ENCODE measurements around the gene TNFRSF9. TPM values are rescaled to one million over a fixed set of nuclear protein-coding genes. Genes with fewer than 3 reads are reported as not detected.

The TNFRSF9 gene
- total and polyA plus RNA-seq, 9 of the 15 experiments (the other 6 are each of a cell fraction or from before 2014, with no cell fraction given), result 0.04 to 0.29 (median 0.08) TPM; not detected in 1

DNA sequence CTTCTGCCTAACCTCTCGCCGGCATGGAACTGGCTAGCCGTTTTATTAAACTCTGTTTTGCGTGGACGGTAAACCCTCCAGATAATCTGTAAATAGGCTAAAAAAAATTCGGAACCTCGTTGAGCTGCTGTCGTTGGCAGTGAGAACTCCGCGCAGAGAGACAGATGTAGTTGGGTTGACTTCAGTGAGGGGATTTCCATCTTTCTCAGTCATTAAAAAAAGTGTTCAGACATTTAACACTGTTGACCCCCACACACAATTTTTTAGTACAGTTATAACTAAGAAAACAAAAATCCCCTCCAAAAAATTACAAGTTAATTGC lies 21.3 kb upstream of the TNFRSF9 start:
- FAIRE-seq (peak; percentile 37), DNase-seq (ENCODE audit: extremely low read depth in 1 of 4, low spot score in 3 of 4) (no peak), ATAC-seq (peak; percentile 2)
- no peaks in the 10 kb centered on the region for H3K27me3 ChIP-seq (ENCODE audit: control insufficient read depth in 2 of 2, insufficient read depth in 2 of 2, low read length in 2 of 2)
- peak overlapping the region; percentile 82 for H2AFZ ChIP-seq (ENCODE audit: low read depth, low read length)
- H3K36me3 ChIP-seq (ENCODE audit: control insufficient read depth, insufficient read depth, low read length), result peaks cover 45% of the 10 kb centered on the region
- intact Hi-C loops (cut with micrococcal nuclease) (no loop called here), in situ Hi-C loops (cut with MboI) (no loop called here)
- no peaks in the 10 kb centered on the region for H4K20me1 ChIP-seq (replicated peaks; ENCODE audit: control insufficient read depth, insufficient read depth, low read length)
- peaks cover 64% of the 10 kb centered on the region for H3K79me2 ChIP-seq (ENCODE audit: control insufficient read depth, insufficient read depth, low read length)
- H3K4me3 ChIP-seq, result peak overlapping the region; percentile 72
- peak overlapping the region; percentile 89 for H3K4me2 ChIP-seq (ENCODE audit: insufficient read depth, low read length)
- WGBS (ENCODE audit: insufficient coverage, low coverage, missing lambda C conversion rate), result under 1% methylated on average over 10 of the region's 10 CpGs
- POLR2A ChIA-PET, result interaction anchor here (0.5 to 1.2 kb wide), 7 partner anchors 11 to 859 kb away, joined by 3 to 6 read pairs (median 4); partner anchors contain the start of gene TNFRSF9
- CTCF ChIA-PET (ENCODE audit: low intra/inter-chr PET ratio), result no interaction called here
- no peaks in the 10 kb centered on the region for H3K9me3 ChIP-seq (replicated peaks; ENCODE audit: control insufficient read depth, insufficient read depth, low read depth, low read length)
- H3K27ac ChIP-seq (ENCODE audit: extremely low read depth, low read depth, low read length), result peak overlapping the region; percentile 82
- H3K9ac ChIP-seq (ENCODE audit: insufficient read depth in 1 of 2, low read depth in 2 of 2, low read length in 2 of 2), result peak overlapping the region; percentile 92
- H3K9me1 ChIP-seq (ENCODE audit: control insufficient read depth, insufficient read depth, low read length), result no peaks in the 10 kb centered on the region
- peaks cover 14 to 15% of the 10 kb centered on the region in 2 experiments; a peak in 2 of 5 replicates for H3K4me1 ChIP-seq (replicated peaks in 1 of 2; ENCODE audit: control insufficient read depth in 2 of 2, insufficient read depth in 2 of 2, low read length in 2 of 2)
- BruUV-seq (replicated peaks), result no TSS peak
- TF ChIP-seq, protein P1, sequence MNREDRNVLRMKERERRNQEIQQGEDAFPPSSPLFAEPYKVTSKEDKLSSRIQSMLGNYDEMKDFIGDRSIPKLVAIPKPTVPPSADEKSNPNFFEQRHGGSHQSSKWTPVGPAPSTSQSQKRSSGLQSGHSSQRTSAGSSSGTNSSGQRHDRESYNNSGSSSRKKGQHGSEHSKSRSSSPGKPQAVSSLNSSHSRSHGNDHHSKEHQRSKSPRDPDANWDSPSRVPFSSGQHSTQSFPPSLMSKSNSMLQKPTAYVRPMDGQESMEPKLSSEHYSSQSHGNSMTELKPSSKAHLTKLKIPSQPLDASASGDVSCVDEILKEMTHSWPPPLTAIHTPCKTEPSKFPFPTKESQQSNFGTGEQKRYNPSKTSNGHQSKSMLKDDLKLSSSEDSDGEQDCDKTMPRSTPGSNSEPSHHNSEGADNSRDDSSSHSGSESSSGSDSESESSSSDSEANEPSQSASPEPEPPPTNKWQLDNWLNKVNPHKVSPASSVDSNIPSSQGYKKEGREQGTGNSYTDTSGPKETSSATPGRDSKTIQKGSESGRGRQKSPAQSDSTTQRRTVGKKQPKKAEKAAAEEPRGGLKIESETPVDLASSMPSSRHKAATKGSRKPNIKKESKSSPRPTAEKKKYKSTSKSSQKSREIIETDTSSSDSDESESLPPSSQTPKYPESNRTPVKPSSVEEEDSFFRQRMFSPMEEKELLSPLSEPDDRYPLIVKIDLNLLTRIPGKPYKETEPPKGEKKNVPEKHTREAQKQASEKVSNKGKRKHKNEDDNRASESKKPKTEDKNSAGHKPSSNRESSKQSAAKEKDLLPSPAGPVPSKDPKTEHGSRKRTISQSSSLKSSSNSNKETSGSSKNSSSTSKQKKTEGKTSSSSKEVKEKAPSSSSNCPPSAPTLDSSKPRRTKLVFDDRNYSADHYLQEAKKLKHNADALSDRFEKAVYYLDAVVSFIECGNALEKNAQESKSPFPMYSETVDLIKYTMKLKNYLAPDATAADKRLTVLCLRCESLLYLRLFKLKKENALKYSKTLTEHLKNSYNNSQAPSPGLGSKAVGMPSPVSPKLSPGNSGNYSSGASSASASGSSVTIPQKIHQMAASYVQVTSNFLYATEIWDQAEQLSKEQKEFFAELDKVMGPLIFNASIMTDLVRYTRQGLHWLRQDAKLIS (CRISPR knock-in tag; IDR thresholded peaks at IDR 0.05), result 0 out of 2 replicates have a peak, but pooled peaks have one; percentile 15
- TF ChIP-seq, protein P2, sequence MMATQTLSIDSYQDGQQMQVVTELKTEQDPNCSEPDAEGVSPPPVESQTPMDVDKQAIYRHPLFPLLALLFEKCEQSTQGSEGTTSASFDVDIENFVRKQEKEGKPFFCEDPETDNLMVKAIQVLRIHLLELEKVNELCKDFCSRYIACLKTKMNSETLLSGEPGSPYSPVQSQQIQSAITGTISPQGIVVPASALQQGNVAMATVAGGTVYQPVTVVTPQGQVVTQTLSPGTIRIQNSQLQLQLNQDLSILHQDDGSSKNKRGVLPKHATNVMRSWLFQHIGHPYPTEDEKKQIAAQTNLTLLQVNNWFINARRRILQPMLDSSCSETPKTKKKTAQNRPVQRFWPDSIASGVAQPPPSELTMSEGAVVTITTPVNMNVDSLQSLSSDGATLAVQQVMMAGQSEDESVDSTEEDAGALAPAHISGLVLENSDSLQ (IDR thresholded peaks at IDR 0.05), result peak; percentile 2
- TF ChIP-seq SMARCC2 (IDR thresholded peaks at IDR 0.05; ENCODE audit: low read depth) (peak; percentile 41; the same call in 1 of the 2 replicates), ETV1 (tag; conservative IDR thresholded peaks at IDR 0.05; ENCODE audit: low read depth) (peak; percentile 53; the same call in 1 of the 2 replicates), HDAC8 (tag; IDR thresholded peaks at IDR 0.05) (peak; percentile 38; the same call in 1 of the 2 replicates), CREM (IDR thresholded peaks at IDR 0.05; ENCODE audit: low read depth) (no peak), ELF1 (tag; IDR thresholded peaks at IDR 0.05) (peak; percentile 35; the same call in 1 of the 2 replicates), EP300 (IDR thresholded peaks at IDR 0.05; ENCODE audit: low read length) (no peak)
- TF ChIP-seq, protein P3, sequence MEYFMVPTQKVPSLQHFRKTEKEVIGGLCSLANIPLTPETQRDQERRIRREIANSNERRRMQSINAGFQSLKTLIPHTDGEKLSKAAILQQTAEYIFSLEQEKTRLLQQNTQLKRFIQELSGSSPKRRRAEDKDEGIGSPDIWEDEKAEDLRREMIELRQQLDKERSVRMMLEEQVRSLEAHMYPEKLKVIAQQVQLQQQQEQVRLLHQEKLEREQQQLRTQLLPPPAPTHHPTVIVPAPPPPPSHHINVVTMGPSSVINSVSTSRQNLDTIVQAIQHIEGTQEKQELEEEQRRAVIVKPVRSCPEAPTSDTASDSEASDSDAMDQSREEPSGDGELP (CRISPR knock-in tag; IDR thresholded peaks at IDR 0.05; ENCODE audit: borderline replicate concordance), result no peak
- TF ChIP-seq, protein P4, sequence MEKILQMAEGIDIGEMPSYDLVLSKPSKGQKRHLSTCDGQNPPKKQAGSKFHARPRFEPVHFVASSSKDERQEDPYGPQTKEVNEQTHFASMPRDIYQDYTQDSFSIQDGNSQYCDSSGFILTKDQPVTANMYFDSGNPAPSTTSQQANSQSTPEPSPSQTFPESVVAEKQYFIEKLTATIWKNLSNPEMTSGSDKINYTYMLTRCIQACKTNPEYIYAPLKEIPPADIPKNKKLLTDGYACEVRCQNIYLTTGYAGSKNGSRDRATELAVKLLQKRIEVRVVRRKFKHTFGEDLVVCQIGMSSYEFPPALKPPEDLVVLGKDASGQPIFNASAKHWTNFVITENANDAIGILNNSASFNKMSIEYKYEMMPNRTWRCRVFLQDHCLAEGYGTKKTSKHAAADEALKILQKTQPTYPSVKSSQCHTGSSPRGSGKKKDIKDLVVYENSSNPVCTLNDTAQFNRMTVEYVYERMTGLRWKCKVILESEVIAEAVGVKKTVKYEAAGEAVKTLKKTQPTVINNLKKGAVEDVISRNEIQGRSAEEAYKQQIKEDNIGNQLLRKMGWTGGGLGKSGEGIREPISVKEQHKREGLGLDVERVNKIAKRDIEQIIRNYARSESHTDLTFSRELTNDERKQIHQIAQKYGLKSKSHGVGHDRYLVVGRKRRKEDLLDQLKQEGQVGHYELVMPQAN (IDR thresholded peaks at IDR 0.05; ENCODE audit: borderline replicate concordance), result peak; percentile 64; the same call in 1 of the 2 replicates

Measured in K562 (cell line).